HS-27A (cell line): ENCODE measurements around the gene S100A6.

Experiments
- DNase-seq: peaks from one replicate; pipeline ENCODE4 v3.0.0-alpha.2; 2012; ENCODE audit warnings: low read depth, missing footprints

S100A6 gene

DNA sequence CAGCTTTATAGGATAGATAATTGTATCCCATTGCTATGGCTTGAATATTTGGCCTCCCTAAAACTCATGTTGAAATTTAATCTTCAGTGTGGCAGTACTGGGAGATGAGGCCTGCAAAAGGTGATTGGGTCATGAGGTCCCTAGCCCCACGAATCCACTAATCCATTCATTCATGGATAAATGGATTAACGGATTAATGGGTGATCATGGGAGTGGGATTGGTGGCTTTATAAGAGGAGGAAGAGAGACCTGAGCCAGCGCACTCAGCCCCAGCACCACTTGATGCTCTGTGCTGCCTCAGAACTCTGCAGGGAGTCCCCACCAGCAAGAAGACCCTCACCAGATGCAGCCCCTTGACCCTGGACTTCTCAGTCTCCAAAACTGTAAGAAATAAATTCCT, 32.0 kb downstream of the S100A6 start:
- DNase-seq = no peak

DNA sequence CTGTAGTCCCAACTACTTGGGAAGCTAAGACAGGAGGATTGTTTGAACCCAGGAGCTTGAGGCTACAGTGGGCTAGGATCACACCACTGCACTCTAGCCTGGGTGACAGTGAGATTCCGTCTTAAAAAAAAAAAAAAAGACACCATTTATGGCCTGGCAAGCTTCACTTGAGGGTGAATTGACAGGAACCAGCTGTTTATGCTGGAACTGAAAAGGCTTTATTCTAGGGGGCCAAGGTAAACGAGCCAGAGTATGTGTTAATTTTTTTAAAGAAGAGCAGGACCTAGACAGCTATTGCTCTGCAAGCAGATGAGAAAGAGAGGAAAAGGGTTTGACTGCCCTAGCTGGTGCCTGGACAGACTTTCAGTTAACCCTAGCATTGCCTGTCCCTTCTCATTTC, 37.0 kb downstream of the S100A6 start:
- no peak for DNase-seq

DNA sequence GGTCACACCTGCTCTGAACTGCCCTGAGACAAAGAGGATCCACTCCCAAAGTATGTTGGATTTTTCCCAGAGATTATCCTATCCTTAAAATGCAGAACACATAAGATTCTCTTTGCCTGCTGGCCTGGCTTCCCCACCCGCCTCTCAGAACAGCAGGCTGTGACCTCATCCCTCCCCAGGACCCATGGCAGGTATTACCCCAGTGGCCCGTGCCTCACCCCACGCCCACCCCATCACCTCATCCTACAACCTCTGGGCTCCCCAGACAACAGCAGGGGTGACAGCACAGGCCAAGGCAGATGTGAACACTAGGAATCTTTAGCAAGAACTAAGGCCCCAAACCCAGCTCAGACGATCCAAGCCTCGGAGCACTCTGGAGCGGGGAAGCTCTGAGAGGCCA, 40.3 kb downstream of the S100A6 start:
- no peak for DNase-seq

- no peak for DNase-seq
These were observed 40.7 kb downstream of the S100A6 start for GRCh38 chr1:153494976-153495535.

- DNase-seq = no peak
These were observed 42.3 kb downstream of the S100A6 start for GRCh38 chr1:153493343-153493960.

- DNase-seq = no peak
These were observed 45.3 kb downstream of the S100A6 start for GRCh38 chr1:153490272-153491051.

DNA sequence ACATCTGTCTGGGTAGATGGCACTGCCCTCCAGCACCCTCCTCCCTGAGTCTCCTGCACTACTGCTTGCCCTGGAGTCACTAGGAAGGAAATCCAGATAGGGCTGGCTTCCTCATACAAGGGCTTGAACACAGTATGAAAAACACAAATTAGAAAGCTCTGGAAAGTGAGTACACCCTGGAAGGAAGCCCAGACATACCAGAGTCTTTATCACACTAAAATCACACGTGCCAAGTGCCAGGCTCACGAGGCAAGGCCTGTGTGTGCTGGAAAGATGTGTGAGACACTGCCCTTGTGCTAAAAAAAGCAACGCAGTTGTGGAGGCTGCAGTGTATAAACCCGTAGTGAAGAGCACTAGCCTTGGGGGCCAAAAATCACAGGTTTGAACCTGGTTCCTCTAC, 47.1 kb downstream of the S100A6 start:
- no peak for DNase-seq

- no peak for DNase-seq
These were observed 48.1 kb downstream of the S100A6 start for GRCh38 chr1:153487707-153488106.

- DNase-seq = no peak
These were observed 49.9 kb downstream of the S100A6 start for GRCh38 chr1:153485863-153486262.
